Neuronal stem cell (in vitro differentiated cells): ENCODE data around the gene NUMBL. TPM values are rescaled to one million over a fixed set of nuclear protein-coding genes. Genes with fewer than 3 reads are reported as not detected.
A peak's percentile ranks its signal among the peaks of the same experiment; 100 is the strongest.

Experiments
- DNase-seq: peaks from one replicate; pipeline ENCODE4 v3.0.0-alpha.2; 2013; ENCODE audit warnings: low spot score
- H2AFZ ChIP-seq: one replicate; pipeline ENCODE4 v1.6.1; 2013; ENCODE audit warnings: mild to moderate bottlenecking, low read length, inconsistent platforms
- H2AK5ac ChIP-seq: 2 replicates; pipeline ENCODE4 v1.6.1; 2013; ENCODE audit warnings: low read depth, mild to moderate bottlenecking, inconsistent platforms, low read length, moderate library complexity, mixed read lengths
- H2BK120ac ChIP-seq: 2 replicates; pipeline ENCODE4 v1.6.1; 2013; ENCODE audit warnings: low read depth, mild to moderate bottlenecking, inconsistent platforms, low read length, moderate library complexity, mixed read lengths
- H2BK12ac ChIP-seq: one replicate; pipeline ENCODE4 v1.6.1; 2013; ENCODE audit warnings: low read length, inconsistent platforms
- H2BK15ac ChIP-seq: 2 replicates; pipeline ENCODE4 v1.6.1; 2013; ENCODE audit warnings: mild to moderate bottlenecking, low read length, inconsistent platforms, mixed read lengths
- H2BK5ac ChIP-seq: one replicate; pipeline ENCODE4 v1.6.1; 2013; ENCODE audit warnings: inconsistent platforms, mild to moderate bottlenecking, low read length, moderate library complexity
- H3K14ac ChIP-seq: one replicate; pipeline ENCODE4 v1.6.1; 2013; ENCODE audit warnings: low read length, inconsistent platforms
- H3K18ac ChIP-seq: 2 replicates; pipeline ENCODE4 v1.6.1; 2013; ENCODE audit warnings: low read length, inconsistent platforms
- H3K23ac ChIP-seq: 2 replicates; pipeline ENCODE4 v1.6.1; 2013; ENCODE audit warnings: low read depth, mild to moderate bottlenecking, mixed read lengths, low read length, inconsistent platforms; ENCODE audit not compliant: poor library complexity
- H3K27ac ChIP-seq: replicated peaks from 3 replicates; pipeline ENCODE4 v1.5.1; 2013; ENCODE audit warnings: low read length, inconsistent platforms
- H3K27me3 ChIP-seq, 3 experiments: 2 replicates each; pipeline ENCODE4 v1.6.1; 2013; ENCODE audit warnings: low read length in 3 of 3, mild to moderate bottlenecking in 2 of 3, inconsistent platforms in 1 of 3, low read depth in 1 of 3, mixed read lengths in 1 of 3, moderate library complexity in 1 of 3; ENCODE audit not compliant: control insufficient read depth in 3 of 3, insufficient read depth in 3 of 3
- H3K36me3 ChIP-seq, 2 donors: replicated peaks in 1 of 2; 2 replicates each; pipeline ENCODE4 v1.6.1; 2013; ENCODE audit warnings: low read length in 2 of 2; ENCODE audit not compliant: control insufficient read depth in 2 of 2, insufficient read depth in 2 of 2
- H3K4ac ChIP-seq: 2 replicates; pipeline ENCODE4 v1.6.1; 2013; ENCODE audit warnings: inconsistent platforms, mild to moderate bottlenecking, low read length, moderate library complexity
- H3K4me1 ChIP-seq, 2 donors: 1 replicate in 1 of 2; 2 replicates in 1 of 2; pipeline ENCODE4 v1.6.1; 2013; ENCODE audit warnings: low read length in 2 of 2, low read depth in 1 of 2; ENCODE audit not compliant: control insufficient read depth in 2 of 2, insufficient read depth in 1 of 2
- H3K4me2 ChIP-seq: one replicate; pipeline ENCODE4 v1.6.1; 2013; ENCODE audit warnings: mild to moderate bottlenecking, low read length, inconsistent platforms; ENCODE audit not compliant: insufficient read depth, poor library complexity, severe bottlenecking
- H3K4me3 ChIP-seq, 2 donors: 2 replicates each; pipeline ENCODE4 v1.5.1; 2013; ENCODE audit warnings: low read length in 2 of 2, mild to moderate bottlenecking in 2 of 2, inconsistent platforms in 1 of 2, moderate library complexity in 1 of 2
- H3K79me1 ChIP-seq: one replicate; pipeline ENCODE4 v1.6.1; 2013; ENCODE audit warnings: low read depth, mild to moderate bottlenecking, inconsistent platforms, low read length, moderate library complexity
- H3K9ac ChIP-seq: one replicate; pipeline ENCODE4 v1.6.1; 2013; ENCODE audit warnings: mild to moderate bottlenecking, low read depth, low read length, inconsistent platforms; ENCODE audit not compliant: poor library complexity
- H3K9me3 ChIP-seq, 2 donors: replicated peaks in 1 of 2; 2 replicates each; pipeline versions ENCODE3 to v1.6.1; 2013; ENCODE audit warnings: low read length in 2 of 2, mild to moderate bottlenecking in 2 of 2, inconsistent platforms in 1 of 2, low read depth in 1 of 2, mixed read lengths in 1 of 2, moderate library complexity in 1 of 2; ENCODE audit not compliant: control insufficient read depth in 2 of 2, insufficient read depth in 1 of 2
- H4K8ac ChIP-seq: one replicate; pipeline ENCODE4 v1.6.1; 2013; ENCODE audit warnings: low read depth, mild to moderate bottlenecking, inconsistent platforms, low read length, moderate library complexity
- H4K91ac ChIP-seq: one replicate; pipeline ENCODE4 v1.6.1; 2013; ENCODE audit warnings: low read length, low read depth, mild to moderate bottlenecking, inconsistent platforms; ENCODE audit not compliant: poor library complexity
- WGBS, 2 donors: extraction: QIAGEN DNeasy Blood & Tissue Kit; methylation state at CpG; one replicate each; pipeline ENCODE4 v1.1.7; 2013; ENCODE audit warnings: missing lambda C conversion rate in 2 of 2, mixed read lengths in 1 of 2; ENCODE audit not compliant: insufficient read length in 2 of 2, insufficient replicate concordance in 1 of 2; ENCODE audit errors: extremely low coverage in 2 of 2; 5-methylcytosine and 5-hydroxymethylcytosine counted together
- polyA plus RNA-seq, 2 experiments: library from polyadenylated mRNA; stranded (reverse); fragments of 200-250 nt; gene quantifications; one replicate each; pipeline ENCODE4 v1.2.3, GENCODE V29; 2013

Gene NUMBL
- polyA plus RNA-seq (2013, experiment 1 of 2), result 17.1 TPM
- polyA plus RNA-seq (2013, experiment 2 of 2), result 16.9 TPM

DNA sequence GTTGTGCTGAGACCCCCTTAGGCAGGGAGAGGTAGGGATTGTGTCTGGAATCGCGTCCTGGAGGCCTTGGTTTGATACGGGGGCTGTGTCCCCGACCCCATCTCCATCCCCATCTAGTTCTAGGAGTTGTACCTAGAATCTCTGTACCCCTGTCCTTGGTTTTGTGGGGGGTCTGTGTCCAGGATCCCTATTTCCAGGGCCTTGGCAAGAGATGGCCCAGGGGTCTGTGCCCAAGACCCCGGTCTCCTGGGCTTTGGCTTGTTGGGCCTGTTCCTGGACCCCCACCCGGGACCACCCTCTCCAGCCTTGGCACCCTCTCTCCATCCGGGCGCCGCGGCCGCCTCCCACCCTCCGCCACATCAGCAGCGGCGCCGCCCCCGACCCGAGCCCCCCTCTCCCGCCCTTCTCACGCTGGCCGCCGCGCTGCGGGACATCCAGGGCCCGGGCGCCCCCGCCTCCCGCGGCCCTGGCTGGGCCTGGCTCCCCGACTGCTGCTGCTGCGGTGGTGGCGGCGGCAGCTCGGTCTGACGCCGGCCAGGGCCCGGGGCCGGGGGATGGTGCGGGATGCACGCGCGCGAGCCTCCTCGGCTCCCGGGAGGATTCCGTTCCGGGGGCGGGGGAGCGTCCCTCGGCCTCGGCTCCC is at the start of gene NUMBL:
TSS of gene NUMBL (minus strand) at position 602 of the 643 bp plus-strand sequence. CDS start at position 434, 168 bp downstream.
- Histone ChIP-seq H3K27me3 (no peaks in the 10 kb centered on the region), H3K4me2 (peak within 1 kb of the TSS; percentile 86), H3K4ac (no peak within 1 kb of the TSS), H3K36me3 (peaks cover 28 to 43% of the 10 kb centered on the region in 2 donors), H2BK120ac (no peak within 1 kb of the TSS), H3K27ac (peak within 1 kb of the TSS; percentile 50), H4K8ac (no peak within 1 kb of the TSS), H2BK15ac (peak within 1 kb of the TSS; percentile 70), H3K18ac (peak within 1 kb of the TSS; percentile 96), H3K14ac (peak within 1 kb of the TSS; percentile 72), H2BK5ac (peak within 1 kb of the TSS; percentile 93), H3K79me1 (peaks cover 10% of the 10 kb centered on the region), H3K23ac (peak within 1 kb of the TSS; percentile 87), H3K9ac (peak within 1 kb of the TSS; percentile 91), H2BK12ac (peak within 1 kb of the TSS; percentile 41), H2AFZ (peak within 1 kb of the TSS; percentile 88), H3K4me1 (peaks cover 20 to 22% of the 10 kb centered on the region in 2 donors), H4K91ac (no peak within 1 kb of the TSS), H3K4me3 (peak within 1 kb of the TSS; percentile 61 to 88), H2AK5ac (peak within 1 kb of the TSS; percentile 93), H3K9me3 (no peaks in the 10 kb centered on the region)
- WGBS, 2 donors, result no CpG with 5 or more reads among the region's 50 CpGs
- DNase-seq, result peak; percentile 94

DNA sequence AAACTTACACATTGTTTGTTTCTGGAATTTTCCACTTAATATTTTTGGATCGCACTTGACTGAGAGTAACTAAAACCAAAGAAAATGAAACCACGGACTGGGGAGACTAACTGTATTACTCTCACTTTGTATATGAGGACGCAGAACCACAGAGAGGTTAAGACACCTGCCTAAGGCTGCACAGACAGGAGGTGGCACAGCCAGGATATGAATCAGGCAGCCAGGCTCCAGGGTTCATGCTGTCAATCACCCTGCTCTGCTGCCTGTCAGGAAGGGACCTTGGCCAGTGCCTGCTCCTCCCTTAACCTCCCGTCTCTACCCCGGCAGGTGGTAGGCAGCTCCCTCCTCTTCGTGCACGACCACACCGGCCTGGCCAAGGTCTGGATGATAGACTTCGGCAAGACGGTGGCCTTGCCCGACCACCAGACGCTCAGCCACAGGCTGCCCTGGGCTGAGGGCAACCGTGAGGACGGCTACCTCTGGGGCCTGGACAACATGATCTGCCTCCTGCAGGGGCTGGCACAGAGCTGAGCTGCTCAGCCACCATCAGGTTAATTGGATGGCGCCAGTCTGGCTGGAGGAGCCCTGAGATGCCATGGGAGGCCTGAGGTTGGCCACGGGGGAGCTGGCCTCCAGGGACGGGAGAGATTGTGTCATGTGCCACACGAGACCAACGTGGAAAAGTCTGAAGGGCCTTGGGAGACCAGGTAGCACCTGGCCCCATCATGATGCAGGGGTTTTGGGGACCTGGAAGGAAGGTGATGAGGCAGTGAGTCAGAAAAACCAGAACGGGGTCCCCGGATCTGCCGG is 48.8 kb upstream of the NUMBL start:
- no peak overlapping the region for H3K4me2 ChIP-seq
- no peak overlapping the region for H3K4me3 ChIP-seq
- H3K4me1 ChIP-seq, result no peaks in the 10 kb centered on the region
- H3K9me3 ChIP-seq, result peaks cover 0 to 1% of the 10 kb centered on the region in 2 donors
- WGBS, 2 donors, result no CpG with 5 or more reads among the region's 22 CpGs
- peaks cover 3% of the 10 kb centered on the region for H3K79me1 ChIP-seq
- H3K23ac ChIP-seq, result peak overlapping the region; percentile 73
- H2BK15ac ChIP-seq, result peak overlapping the region; percentile 11
- H2AFZ ChIP-seq, result no peak overlapping the region
- DNase-seq, result no peak
- H3K27ac ChIP-seq, result no peak overlapping the region
- H3K9ac ChIP-seq, result peak overlapping the region; percentile 60
- H3K27me3 ChIP-seq, result no peaks in the 10 kb centered on the region
- no peak overlapping the region for H3K14ac ChIP-seq
- peak overlapping the region; percentile 65 for H4K8ac ChIP-seq
- no peak overlapping the region for H2BK12ac ChIP-seq
- no peak overlapping the region for H2AK5ac ChIP-seq
- peak overlapping the region; percentile 11 for H3K4ac ChIP-seq
- H3K36me3 ChIP-seq, result peaks cover 36 to 77% of the 10 kb centered on the region in 2 donors
- no peak overlapping the region for H3K18ac ChIP-seq
- H2BK120ac ChIP-seq, result no peak overlapping the region
- H4K91ac ChIP-seq, result no peak overlapping the region
- peak overlapping the region; percentile 87 for H2BK5ac ChIP-seq

DNA sequence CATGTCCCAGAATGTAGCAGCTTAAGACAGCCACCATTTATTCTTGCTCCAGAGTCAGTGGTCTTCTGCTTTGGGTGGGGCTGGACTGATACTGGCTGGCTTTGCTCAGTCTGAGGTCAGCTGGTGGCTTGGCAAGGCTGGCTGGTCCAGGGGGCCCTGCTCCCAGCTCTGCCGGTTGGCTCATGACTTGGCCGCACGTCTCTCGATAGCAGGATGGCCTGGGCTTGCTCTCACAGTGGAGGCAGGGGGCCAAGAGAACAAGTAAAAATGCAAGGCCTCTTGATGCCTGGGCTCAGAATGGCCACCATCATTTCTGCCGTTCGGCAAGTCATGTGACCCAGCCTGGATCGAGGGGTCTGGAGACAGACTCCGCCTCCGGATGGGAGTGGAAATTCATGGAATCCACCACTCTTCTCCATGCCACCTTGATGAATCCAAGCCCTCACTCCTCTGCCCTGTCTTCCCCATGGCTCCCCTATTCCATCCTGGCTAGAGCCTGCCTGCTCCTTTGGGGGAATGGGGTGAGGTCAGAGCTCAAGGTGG is 46.7 kb upstream of the NUMBL start:
- no peak overlapping the region for H3K23ac ChIP-seq
- H2AFZ ChIP-seq, result no peak overlapping the region
- no peak overlapping the region for H4K91ac ChIP-seq
- H4K8ac ChIP-seq, result no peak overlapping the region
- H2BK5ac ChIP-seq, result no peak overlapping the region
- peaks cover 3% of the 10 kb centered on the region for H3K79me1 ChIP-seq
- no CpG with 5 or more reads among the region's 9 CpGs for WGBS, 2 donors
- H3K18ac ChIP-seq, result no peak overlapping the region
- DNase-seq, result no peak
- H2BK12ac ChIP-seq, result no peak overlapping the region
- H2BK120ac ChIP-seq, result no peak overlapping the region
- no peak overlapping the region for H3K4ac ChIP-seq
- no peak overlapping the region for H3K4me2 ChIP-seq
- H2BK15ac ChIP-seq, result no peak overlapping the region
- no peak overlapping the region for H2AK5ac ChIP-seq
- H3K4me1 ChIP-seq, result no peaks in the 10 kb centered on the region
- no peak overlapping the region for H3K4me3 ChIP-seq
- no peak overlapping the region for H3K27ac ChIP-seq
- no peak overlapping the region for H3K14ac ChIP-seq
- H3K9me3 ChIP-seq, result peaks cover 0 to 1% of the 10 kb centered on the region in 2 donors
- no peak overlapping the region for H3K9ac ChIP-seq
- H3K36me3 ChIP-seq, result peaks cover 39 to 83% of the 10 kb centered on the region in 2 donors
- H3K27me3 ChIP-seq, result no peaks in the 10 kb centered on the region

DNA sequence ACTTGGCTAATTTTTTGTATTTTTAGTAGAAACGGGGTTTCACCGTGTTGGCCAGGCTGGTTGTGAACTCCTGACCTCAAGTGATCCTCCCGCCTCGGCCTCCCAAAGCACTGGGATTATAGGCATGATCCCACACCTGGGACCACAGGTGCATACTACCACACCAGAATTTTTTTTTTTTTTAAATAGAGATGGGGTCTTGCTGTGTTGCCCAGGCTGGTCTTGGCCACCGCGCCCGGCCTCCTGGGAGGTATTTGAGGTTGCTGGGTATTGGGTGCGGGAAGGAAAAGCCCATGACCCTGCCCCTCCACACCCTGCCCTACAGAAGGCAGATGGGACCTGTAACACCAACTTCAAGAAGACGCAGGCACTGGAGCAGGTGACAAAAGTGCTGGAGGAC is 46.2 kb upstream of the NUMBL start:
- Histone ChIP-seq H3K9ac (no peak overlapping the region), H3K4ac (no peak overlapping the region), H2BK5ac (no peak overlapping the region), H3K14ac (no peak overlapping the region), H2BK120ac (no peak overlapping the region), H3K4me2 (no peak overlapping the region), H3K9me3 (peaks cover 0 to 1% of the 10 kb centered on the region in 2 donors), H2AK5ac (no peak overlapping the region), H3K4me1 (no peaks in the 10 kb centered on the region), H3K18ac (no peak overlapping the region), H3K23ac (no peak overlapping the region), H2BK15ac (no peak overlapping the region), H2AFZ (no peak overlapping the region), H3K27me3 (no peaks in the 10 kb centered on the region), H4K91ac (no peak overlapping the region), H3K4me3 (no peak overlapping the region), H3K36me3 (peaks cover 38 to 82% of the 10 kb centered on the region in 2 donors), H2BK12ac (no peak overlapping the region), H4K8ac (no peak overlapping the region), H3K79me1 (peaks cover 3% of the 10 kb centered on the region), H3K27ac (no peak overlapping the region)
- no CpG with 5 or more reads among the region's 9 CpGs for WGBS, 2 donors
- no peak for DNase-seq
